ENCODE results near the gene FOXP1.

Gene FOXP1

DNA sequence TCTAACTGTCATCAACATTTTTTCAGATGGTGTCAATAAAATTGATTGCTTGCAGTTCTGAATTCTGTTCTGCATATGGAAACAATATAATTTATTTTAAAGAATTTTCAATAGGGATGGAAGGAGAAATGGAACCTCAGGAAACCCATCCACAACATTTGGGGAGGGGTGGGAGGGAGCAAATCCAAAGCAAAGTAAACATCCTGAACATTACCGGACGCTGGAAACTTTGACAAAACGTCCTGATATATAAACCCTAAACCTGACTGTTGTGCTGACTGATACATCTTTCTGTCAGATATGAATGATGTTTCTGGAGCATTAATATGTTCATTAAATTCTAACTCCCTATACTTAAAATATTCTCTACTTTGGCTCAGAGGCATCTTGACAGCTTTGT, 479.0 kb downstream of the FOXP1 start:
- Histone ChIP-seq H3K4me2 (ENCODE audit: low read length) (no peak overlapping the region), H3K4me1 (ENCODE audit: control insufficient read depth in 1 of 2, insufficient read depth in 2 of 2, low read length in 2 of 2) (peaks cover 4 to 6% of the 10 kb centered on the region in 2 experiments), H3K36me3 (ENCODE audit: control insufficient read depth in 1 of 2, insufficient read depth in 2 of 2, low read length in 2 of 2) (no peaks in the 10 kb centered on the region), H3K9ac (ENCODE audit: low read length) (no peak overlapping the region), H2AK5ac (ENCODE audit: low read length) (no peak overlapping the region), H3K4me3 (ENCODE audit: low read depth, low read length) (no peak overlapping the region), H2BK120ac (ENCODE audit: insufficient read depth, low read length, poor library complexity) (no peak overlapping the region), H3K27ac (ENCODE audit: low read depth, low read length) (no peak overlapping the region), H3K79me2 (ENCODE audit: control insufficient read depth, insufficient read depth, low read length, poor library complexity) (no peaks in the 10 kb centered on the region), H3K27me3 (ENCODE audit: insufficient read depth, low read length) (no peaks in the 10 kb centered on the region), H3K14ac (ENCODE audit: low read length) (no peak overlapping the region), H2BK12ac (ENCODE audit: low read length) (no peak overlapping the region), H2BK5ac (ENCODE audit: low read depth, low read length, poor library complexity) (no peak overlapping the region), H3K23ac (ENCODE audit: low read length) (no peak overlapping the region), H4K8ac (ENCODE audit: low read depth, low read length) (no peak overlapping the region), H3K9me3 (ENCODE audit: insufficient read depth, low read depth, low read length) (no peaks in the 10 kb centered on the region), H3K4ac (ENCODE audit: low read depth, low read length) (no peak overlapping the region), H2AFZ (ENCODE audit: insufficient read depth, low read length, poor library complexity) (no peak overlapping the region), H4K12ac (ENCODE audit: low read depth, low read length) (no peak overlapping the region), H3K79me1 (ENCODE audit: low read length) (no peaks in the 10 kb centered on the region), H3K18ac (ENCODE audit: low read length) (no peak overlapping the region), H4K91ac (ENCODE audit: low read depth, low read length) (no peak overlapping the region)
- no peak for DNase-seq
- WGBS (ENCODE audit: extremely low coverage, insufficient coverage, insufficient read length), result no CpG with 5 or more reads among the region's 3 CpGs

DNA sequence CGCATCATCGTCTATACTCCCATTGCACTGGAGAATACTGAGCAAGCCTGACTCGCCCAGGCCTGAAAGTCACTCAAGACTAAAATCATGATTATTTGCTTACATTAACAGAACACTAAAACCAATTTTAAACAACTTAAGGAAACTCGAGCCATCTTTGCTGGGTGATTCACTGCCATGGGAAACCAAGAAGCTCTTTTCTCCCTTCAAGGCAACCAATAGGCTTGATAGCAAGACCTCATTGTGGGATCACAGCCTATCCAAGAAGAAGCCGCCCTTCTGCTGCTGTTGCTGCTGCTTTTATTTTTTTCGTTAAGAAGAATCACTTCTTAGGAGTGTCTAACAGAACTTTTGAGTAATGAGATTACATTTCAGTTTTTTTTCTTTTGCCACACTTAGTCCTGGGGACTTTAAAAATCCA, 479.4 kb downstream of the FOXP1 start:
- no peak overlapping the region for H2AFZ ChIP-seq (ENCODE audit: insufficient read depth, low read length, poor library complexity)
- H3K9me3 ChIP-seq (ENCODE audit: insufficient read depth, low read depth, low read length), result no peaks in the 10 kb centered on the region
- no peak overlapping the region for H3K18ac ChIP-seq (ENCODE audit: low read length)
- no peak overlapping the region for H3K4me3 ChIP-seq (ENCODE audit: low read depth, low read length)
- H3K4me1 ChIP-seq (ENCODE audit: control insufficient read depth in 1 of 2, insufficient read depth in 2 of 2, low read length in 2 of 2), result peaks cover 4 to 6% of the 10 kb centered on the region in 2 experiments
- no peak overlapping the region for H3K9ac ChIP-seq (ENCODE audit: low read length)
- no peaks in the 10 kb centered on the region for H3K79me2 ChIP-seq (ENCODE audit: control insufficient read depth, insufficient read depth, low read length, poor library complexity)
- no peak overlapping the region for H3K14ac ChIP-seq (ENCODE audit: low read length)
- no peak overlapping the region for H2AK5ac ChIP-seq (ENCODE audit: low read length)
- H3K27ac ChIP-seq (ENCODE audit: low read depth, low read length), result no peak overlapping the region
- H3K79me1 ChIP-seq (ENCODE audit: low read length), result no peaks in the 10 kb centered on the region
- no peak overlapping the region for H3K4ac ChIP-seq (ENCODE audit: low read depth, low read length)
- WGBS (ENCODE audit: extremely low coverage, insufficient coverage, insufficient read length), result no CpG with 5 or more reads among the region's 6 CpGs
- no peak overlapping the region for H2BK120ac ChIP-seq (ENCODE audit: insufficient read depth, low read length, poor library complexity)
- no peak overlapping the region for H3K4me2 ChIP-seq (ENCODE audit: low read length)
- H3K23ac ChIP-seq (ENCODE audit: low read length), result no peak overlapping the region
- H2BK12ac ChIP-seq (ENCODE audit: low read length), result no peak overlapping the region
- H4K12ac ChIP-seq (ENCODE audit: low read depth, low read length), result no peak overlapping the region
- no peaks in the 10 kb centered on the region for H3K27me3 ChIP-seq (ENCODE audit: insufficient read depth, low read length)
- no peaks in the 10 kb centered on the region for H3K36me3 ChIP-seq (ENCODE audit: control insufficient read depth in 1 of 2, insufficient read depth in 2 of 2, low read length in 2 of 2)
- no peak overlapping the region for H4K8ac ChIP-seq (ENCODE audit: low read depth, low read length)
- no peak for DNase-seq
- no peak overlapping the region for H2BK5ac ChIP-seq (ENCODE audit: low read depth, low read length, poor library complexity)
- H4K91ac ChIP-seq (ENCODE audit: low read depth, low read length), result no peak overlapping the region

DNA sequence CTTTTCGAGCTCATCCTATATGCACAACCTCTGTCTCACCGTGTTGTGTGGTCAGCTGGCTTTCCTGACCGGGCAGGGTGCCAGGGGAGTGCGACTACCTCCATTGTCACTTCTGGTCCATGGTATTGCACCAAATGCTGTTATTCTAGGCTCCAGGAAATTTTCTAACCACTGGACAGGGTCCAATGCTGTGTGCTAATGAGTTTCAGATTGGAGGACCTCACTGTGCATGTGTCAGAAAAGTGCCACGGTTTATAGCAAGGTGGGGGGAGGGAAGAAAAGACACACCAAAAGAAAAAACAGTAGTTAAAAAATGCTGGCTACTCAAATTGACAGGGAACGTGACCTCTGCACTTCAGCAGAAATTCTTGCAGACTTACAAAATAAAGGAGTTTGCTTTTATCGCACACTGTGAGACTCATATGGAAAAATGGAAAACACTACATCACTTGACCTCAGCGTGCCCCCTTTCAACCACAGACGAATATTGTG, 480.1 kb downstream of the FOXP1 start:
- Histone ChIP-seq H2AFZ (ENCODE audit: insufficient read depth, low read length, poor library complexity) (peak overlapping the region; percentile 6), H3K23ac (ENCODE audit: low read length) (no peak overlapping the region), H4K91ac (ENCODE audit: low read depth, low read length) (no peak overlapping the region), H3K14ac (ENCODE audit: low read length) (no peak overlapping the region), H3K79me2 (ENCODE audit: control insufficient read depth, insufficient read depth, low read length, poor library complexity) (no peaks in the 10 kb centered on the region), H2BK12ac (ENCODE audit: low read length) (no peak overlapping the region), H2AK5ac (ENCODE audit: low read length) (no peak overlapping the region), H3K9ac (ENCODE audit: low read length) (no peak overlapping the region), H2BK5ac (ENCODE audit: low read depth, low read length, poor library complexity) (no peak overlapping the region), H3K36me3 (ENCODE audit: control insufficient read depth in 1 of 2, insufficient read depth in 2 of 2, low read length in 2 of 2) (no peaks in the 10 kb centered on the region), H3K27me3 (ENCODE audit: insufficient read depth, low read length) (no peaks in the 10 kb centered on the region), H4K8ac (ENCODE audit: low read depth, low read length) (no peak overlapping the region), H3K79me1 (ENCODE audit: low read length) (no peaks in the 10 kb centered on the region), H4K12ac (ENCODE audit: low read depth, low read length) (no peak overlapping the region), H3K18ac (ENCODE audit: low read length) (no peak overlapping the region), H3K4me2 (ENCODE audit: low read length) (no peak overlapping the region), H3K4me3 (ENCODE audit: low read depth, low read length) (no peak overlapping the region), H3K4ac (ENCODE audit: low read depth, low read length) (no peak overlapping the region), H3K27ac (ENCODE audit: low read depth, low read length) (no peak overlapping the region), H2BK120ac (ENCODE audit: insufficient read depth, low read length, poor library complexity) (no peak overlapping the region), H3K9me3 (ENCODE audit: insufficient read depth, low read depth, low read length) (no peaks in the 10 kb centered on the region), H3K4me1 (ENCODE audit: control insufficient read depth in 1 of 2, insufficient read depth in 2 of 2, low read length in 2 of 2) (peaks cover 4 to 6% of the 10 kb centered on the region in 2 experiments)
- no CpG with 5 or more reads among the region's 9 CpGs for WGBS (ENCODE audit: extremely low coverage, insufficient coverage, insufficient read length)
- DNase-seq, result no peak

DNA sequence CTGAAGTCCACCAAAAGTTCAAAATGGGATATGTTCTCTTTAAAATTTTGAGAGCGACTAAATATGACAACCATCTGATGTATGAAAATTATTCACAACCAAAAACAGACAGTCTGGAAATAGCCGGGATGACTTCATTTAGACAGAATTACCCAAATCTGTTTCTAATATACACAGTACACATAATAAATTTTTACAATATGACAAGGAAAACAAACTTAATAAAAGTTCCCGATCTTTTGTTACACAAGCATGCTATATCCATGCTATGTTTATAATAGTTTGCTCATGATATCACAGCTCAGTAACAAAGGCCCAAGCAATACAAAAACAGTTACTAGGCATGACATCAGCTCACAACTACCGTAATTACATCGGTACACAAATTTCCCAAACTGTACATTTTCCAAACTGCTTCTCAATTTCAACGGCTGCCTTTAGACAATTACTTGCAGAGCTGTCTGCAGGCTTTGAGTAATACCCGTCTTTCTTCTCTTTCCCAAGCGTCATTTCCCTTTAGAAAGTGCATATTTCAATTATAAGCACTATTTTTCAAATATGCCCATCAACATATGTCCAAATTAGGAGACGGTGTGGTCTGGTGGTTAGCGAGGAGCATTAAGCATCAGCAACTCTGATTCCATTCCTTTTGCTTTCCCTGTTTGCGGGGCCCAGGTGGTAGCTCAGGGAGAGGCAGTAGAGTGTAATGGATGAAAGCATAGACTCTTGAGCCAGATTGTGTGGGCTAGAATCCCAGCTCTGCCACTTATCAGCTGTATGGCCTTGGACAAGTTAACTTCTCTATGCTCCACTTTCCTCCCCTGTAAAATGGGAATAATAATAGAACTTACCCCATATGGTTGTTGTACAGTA, 481.2 kb downstream of the FOXP1 start:
- H3K9me3 ChIP-seq (ENCODE audit: insufficient read depth, low read depth, low read length), result no peaks in the 10 kb centered on the region
- no peak overlapping the region for H2AK5ac ChIP-seq (ENCODE audit: low read length)
- no peak overlapping the region for H3K4me2 ChIP-seq (ENCODE audit: low read length)
- WGBS (ENCODE audit: extremely low coverage, insufficient coverage, insufficient read length), result no CpG with 5 or more reads among the region's 11 CpGs
- no peak overlapping the region for H3K27ac ChIP-seq (ENCODE audit: low read depth, low read length)
- H4K91ac ChIP-seq (ENCODE audit: low read depth, low read length), result no peak overlapping the region
- H3K9ac ChIP-seq (ENCODE audit: low read length), result no peak overlapping the region
- H3K36me3 ChIP-seq (ENCODE audit: control insufficient read depth in 1 of 2, insufficient read depth in 2 of 2, low read length in 2 of 2), result no peaks in the 10 kb centered on the region
- no peak overlapping the region for H2BK5ac ChIP-seq (ENCODE audit: low read depth, low read length, poor library complexity)
- no peak overlapping the region for H3K14ac ChIP-seq (ENCODE audit: low read length)
- no peaks in the 10 kb centered on the region for H3K27me3 ChIP-seq (ENCODE audit: insufficient read depth, low read length)
- no peak overlapping the region for H2BK120ac ChIP-seq (ENCODE audit: insufficient read depth, low read length, poor library complexity)
- H3K79me2 ChIP-seq (ENCODE audit: control insufficient read depth, insufficient read depth, low read length, poor library complexity), result no peaks in the 10 kb centered on the region
- peak; percentile 28 to 84 for DNase-seq
- no peak overlapping the region for H3K4ac ChIP-seq (ENCODE audit: low read depth, low read length)
- no peak overlapping the region for H4K8ac ChIP-seq (ENCODE audit: low read depth, low read length)
- H2BK12ac ChIP-seq (ENCODE audit: low read length), result no peak overlapping the region
- H4K12ac ChIP-seq (ENCODE audit: low read depth, low read length), result no peak overlapping the region
- H2AFZ ChIP-seq (ENCODE audit: insufficient read depth, low read length, poor library complexity), result no peak overlapping the region
- H3K4me3 ChIP-seq (ENCODE audit: low read depth, low read length), result no peak overlapping the region
- H3K18ac ChIP-seq (ENCODE audit: low read length), result no peak overlapping the region
- H3K4me1 ChIP-seq (ENCODE audit: control insufficient read depth in 1 of 2, insufficient read depth in 2 of 2, low read length in 2 of 2), result peaks cover 4 to 6% of the 10 kb centered on the region in 2 experiments
- no peak overlapping the region for H3K23ac ChIP-seq (ENCODE audit: low read length)
- no peaks in the 10 kb centered on the region for H3K79me1 ChIP-seq (ENCODE audit: low read length)

All from trophoblast cell (in vitro differentiated cells and primary cell).